Colon (tissue), 2 donors: ENCODE data around the gene LPA.
"Not testable (repeated sequence)": the region's sequence is repeated elsewhere in the genome, so short reads cannot be mapped to it uniquely, and the experiment has no call there.

Experiments used
- FAIRE-seq: peaks from 2 replicates; lab custom pipeline; 2012; peaks lifted over from hg19 to GRCh38; lab: Jason Lieb, UNC
- donor health status: control.
- donor health status: control.

LPA gene

DNA sequence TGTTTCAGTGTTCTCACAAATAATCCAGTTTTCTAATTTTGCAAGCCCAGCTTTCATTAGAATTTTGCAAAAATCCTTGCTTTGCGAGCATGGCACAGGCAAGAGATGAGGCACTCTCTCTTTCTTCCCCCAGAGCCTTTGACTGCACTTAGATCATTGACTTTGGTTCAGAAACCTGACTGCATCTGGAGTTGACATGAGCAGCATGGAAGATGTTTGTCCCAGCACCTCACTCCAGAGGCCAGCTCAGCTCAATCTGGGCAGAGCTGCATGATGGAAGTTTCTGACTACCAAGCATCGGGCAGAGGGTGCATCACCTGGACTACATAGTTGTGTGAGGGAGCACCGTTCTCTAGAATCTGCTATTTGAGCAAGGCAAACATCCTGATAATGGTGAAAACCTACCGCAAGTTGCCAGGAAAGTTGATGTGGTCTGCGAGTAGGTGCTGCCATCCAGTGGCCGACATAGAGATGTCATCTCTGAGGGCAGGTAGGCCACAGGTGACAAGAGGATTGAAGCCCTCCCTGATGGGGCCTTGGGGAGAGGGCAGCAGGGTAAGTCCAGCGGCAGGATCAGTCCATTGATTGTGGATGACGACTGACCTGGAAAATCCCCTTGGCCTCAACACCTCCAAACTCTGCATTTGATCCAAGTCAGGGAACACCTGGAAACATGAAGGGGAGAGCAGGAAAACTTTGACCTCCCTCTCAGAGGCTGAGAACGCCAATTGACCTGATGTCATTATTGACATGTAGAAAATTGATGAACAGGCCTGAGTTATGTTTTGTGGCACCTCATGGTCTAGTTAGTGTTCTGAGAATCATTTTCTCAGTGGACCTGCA, 3.8 kb upstream of the LPA start:
- FAIRE-seq: no peak

DNA sequence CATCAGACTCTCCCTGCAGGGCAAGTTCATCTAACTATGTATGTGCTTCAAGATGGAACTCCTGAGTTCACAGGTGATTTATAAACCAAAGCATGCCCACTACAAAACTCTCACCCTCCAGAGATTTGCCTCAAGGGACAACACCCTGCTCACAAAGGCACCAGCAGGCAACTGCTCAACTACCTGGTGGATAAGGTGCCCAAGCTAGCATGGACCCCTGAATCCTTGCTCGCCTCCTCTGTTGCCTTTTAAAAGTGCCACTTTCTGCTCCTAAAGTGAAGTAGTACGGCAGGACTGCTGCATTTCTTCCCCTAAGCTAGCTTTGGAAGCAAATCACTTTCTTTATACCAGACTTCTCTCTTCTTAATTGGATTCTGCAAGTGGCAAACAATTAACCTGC, 1.2 kb downstream of the LPA start:
- no peak for FAIRE-seq

DNA sequence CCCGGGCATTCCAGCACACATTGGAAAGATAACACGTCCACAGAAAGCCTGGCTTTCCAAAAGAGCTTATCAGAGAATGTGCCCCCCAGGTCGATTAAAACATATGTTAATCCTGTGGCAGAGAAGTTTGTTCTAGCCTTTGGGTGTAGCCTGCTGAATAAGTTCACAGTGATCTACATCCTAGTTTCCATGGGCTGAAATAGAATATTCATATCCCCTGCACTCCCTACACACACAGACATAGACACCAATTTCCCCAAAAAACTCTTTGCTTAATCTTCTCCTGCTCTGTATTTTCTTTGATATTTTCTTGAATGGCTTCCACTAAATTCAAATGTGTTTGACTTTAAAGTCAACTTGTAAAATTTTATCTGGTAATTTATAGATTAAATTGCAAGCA, 1.6 kb downstream of the LPA start:
- no peak for FAIRE-seq

DNA sequence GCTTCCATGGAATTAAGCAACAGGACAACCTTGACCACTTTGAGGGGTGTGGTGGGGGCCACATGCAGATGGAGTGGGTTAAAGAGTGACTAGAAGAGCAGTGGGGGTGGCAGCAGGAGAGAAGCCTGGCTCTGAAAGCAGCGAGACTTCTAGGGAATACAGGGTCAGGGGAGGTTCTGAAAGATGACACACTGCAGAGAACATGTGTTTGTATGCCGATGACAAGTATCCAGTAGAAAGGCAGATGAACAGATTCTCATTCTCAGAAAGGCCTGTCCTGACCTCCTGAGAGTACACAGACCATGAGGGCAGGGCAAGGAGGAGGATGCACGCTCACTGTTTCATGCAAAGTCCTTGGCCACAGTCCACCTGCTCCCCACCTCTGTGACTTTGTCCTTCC, 2.9 kb downstream of the LPA start:
- FAIRE-seq: no peak

DNA sequence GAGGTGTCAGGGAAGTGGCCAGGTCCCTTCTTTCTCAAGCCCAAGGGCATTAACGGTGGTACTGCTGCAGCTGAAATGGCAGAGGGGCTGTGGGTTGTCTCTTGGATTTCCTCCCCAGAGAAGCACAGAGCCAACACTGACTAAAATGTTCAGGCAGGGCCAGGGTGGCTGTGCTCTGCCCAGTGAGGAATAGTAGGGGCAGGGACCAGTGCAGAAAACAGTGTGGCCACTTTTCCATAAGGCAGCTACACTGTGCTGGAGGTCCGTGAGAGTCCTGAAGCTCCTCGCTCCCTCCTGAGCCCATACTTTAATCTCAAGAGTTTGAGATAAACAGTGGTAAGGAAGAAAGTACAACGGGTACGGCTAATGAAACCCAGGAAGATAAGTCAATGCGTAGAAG, 4.5 kb downstream of the LPA start:
- FAIRE-seq: no peak

DNA sequence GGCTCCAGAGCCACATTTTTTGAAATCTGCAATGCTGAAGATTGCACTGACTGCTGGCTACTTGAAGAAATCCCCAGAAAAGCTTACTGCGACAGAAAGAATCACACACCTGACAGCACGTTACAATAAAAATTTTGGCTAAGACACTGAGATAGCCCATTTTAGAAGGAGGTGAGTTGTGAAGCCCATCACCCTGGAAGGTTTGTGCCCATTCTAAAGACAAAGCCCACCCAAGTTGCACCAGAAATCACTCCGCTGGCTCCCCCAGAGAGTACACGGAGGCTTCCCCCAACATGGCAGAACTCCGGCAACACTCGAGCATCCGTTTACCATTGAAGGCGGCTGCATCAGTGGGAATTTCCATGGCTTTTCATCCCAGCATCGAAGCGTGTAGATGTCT, 29.4 kb downstream of the LPA start:
- no peak for FAIRE-seq

DNA sequence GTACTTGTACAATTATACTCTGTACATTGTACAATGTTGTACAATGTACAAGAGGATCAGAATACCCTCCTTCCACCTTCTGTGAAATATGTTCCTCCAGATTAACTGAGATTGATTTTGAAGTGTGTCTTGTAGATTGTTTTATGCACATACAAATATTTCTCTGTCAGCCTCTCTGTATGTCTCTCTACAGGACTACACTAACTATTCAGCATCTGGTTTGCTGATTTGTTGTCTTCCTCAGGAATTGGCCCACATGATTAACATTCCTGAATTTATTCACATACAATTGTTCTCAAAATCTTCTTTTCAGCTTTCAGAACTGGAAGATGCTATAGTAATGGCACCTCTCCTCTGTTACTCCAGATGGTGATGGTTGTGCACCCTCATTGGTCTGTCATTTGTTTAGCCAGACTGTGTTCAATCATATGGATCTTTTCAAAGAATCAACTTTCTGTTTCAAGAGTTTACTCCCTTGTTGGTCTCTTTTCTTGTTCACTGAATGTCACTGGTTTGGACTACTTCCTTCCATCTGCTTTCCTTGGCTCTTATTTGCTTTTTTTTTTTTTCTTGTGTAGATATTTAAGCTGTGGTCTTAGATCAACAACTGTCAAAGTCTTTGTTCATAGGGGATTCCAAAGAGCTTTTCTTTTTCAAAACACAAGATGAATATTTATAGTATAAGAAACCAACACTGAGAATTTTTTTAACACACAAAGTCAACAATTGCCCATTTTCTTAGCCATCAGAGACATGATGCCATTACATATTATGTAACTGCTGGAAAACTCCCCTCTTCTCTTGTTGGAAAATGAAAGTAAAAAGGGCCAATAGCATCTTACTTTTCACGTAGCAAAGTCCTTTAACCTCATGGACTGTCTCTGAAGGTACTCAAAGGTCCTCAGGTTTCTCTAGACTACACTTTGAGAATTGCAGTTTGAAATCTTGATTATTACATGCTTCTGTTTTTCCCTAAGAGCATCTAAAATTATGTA, 67.9 kb downstream of the LPA start:
- FAIRE-seq: no peak

DNA sequence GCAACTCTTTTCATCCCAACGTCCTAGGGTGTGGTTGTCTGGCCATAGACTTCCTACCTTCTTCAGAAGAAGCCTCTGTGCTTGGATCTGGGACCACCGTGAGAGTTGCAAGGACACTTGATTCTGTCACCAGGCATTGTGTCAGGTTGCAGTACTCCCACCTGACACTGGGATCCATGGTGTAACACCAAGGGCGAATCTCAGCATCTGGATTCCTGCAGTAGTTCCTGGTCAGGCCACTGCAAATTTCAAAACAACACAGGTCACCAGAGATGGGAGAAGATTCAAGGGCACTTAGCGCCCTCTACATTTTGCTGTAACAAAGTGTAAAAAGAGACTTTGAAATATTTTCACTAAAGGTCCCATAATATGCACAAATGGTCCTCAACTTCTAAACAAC, 68.8 kb downstream of the LPA start:
- not testable (repeated sequence) for FAIRE-seq

DNA sequence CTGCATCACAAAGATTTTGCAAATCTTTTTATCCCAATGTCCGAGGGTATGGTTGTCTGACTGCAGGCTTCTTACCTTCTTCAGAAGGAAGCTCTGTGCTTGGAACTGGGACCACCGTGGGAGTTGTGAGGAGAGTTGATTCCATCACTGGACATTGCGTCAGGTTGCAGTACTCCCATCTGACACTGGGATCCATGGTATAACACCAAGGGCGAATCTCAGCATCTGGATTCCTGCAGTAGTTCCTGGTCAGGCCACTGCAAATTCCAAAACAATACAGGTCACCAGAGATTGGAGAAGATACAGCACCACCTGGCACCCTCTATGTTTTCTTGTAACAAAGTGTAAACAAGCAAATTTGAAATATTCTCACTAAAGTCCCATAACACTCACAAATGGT, 77.7 kb downstream of the LPA start:
- no peak for FAIRE-seq

DNA sequence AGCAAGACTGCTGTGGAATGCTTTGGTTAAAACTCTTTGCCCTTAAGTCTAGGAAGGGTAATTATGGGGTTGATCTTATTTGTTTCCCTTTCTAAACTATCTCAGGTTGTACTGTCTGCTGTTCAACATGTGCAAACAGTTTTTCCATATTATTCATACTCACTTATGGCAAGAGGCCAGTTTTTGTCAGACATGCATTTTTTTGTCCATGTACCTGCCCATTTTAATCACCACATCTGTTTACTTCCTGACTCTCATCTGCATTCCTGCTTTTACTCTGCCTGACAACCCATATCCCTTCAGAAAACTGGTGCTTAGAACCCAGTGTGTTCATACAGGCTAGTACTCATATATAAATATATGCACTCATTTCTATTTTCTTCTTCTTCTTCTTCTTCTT, 80.3 kb downstream of the LPA start:
- FAIRE-seq: no peak

DNA sequence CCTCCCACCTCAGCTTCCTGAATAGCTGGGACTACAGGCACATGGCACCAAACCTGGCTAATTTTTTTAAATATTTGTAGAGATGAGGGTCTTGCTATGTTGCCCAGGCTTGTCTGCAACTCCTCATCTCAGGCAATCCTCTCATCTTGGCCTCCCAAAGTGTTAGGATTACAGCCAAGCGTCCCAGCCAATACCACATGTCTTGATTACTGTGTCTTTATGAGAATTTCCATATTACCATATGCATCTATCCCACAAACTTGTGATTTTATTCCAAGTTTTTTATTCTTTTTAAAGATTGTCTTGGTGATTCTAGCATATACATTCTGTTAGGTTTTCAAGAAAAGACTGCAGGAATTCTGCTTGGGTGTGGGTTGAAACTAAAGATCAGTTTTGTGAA, 82.7 kb downstream of the LPA start:
- FAIRE-seq: no peak

DNA sequence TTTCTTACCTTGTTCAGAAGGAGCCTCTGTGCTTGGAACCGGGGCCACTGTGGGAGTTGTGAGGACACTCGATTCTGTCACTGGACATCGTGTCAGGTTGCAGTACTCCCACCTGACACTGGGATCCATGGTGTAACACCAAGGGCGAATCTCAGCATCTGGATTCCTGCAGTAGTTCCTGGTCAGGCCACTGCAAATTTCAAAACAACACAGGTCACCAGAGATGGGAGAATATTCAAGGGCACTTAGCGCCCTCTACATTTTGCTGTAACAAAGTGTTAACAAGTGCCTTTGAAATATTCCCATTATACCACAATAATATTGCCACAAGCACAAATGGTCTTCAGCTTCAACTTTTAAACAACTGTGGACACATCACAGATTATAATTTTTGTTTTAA, 85.6 kb downstream of the LPA start:
- FAIRE-seq: not testable (repeated sequence)

DNA sequence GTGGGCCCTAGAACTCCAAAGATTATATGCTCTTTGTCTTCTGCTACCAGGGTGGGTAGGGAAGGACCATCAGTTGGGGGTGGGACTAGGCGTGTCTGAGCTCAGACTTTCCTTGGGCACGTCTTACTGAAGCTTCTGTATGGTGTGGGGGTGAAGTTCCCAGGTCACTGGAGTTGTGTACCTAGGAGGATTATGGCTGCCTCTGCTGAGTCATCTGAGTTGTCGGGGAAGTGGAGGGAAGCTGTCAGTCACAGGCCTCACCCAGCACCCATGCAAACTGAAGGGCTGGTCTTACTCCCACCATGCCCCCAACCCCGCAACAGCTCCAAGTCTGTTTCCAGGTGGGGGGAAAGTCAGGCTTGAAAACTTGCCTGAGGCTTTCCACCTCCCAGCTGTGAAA, 90.1 kb downstream of the LPA start:
- FAIRE-seq: no peak

DNA sequence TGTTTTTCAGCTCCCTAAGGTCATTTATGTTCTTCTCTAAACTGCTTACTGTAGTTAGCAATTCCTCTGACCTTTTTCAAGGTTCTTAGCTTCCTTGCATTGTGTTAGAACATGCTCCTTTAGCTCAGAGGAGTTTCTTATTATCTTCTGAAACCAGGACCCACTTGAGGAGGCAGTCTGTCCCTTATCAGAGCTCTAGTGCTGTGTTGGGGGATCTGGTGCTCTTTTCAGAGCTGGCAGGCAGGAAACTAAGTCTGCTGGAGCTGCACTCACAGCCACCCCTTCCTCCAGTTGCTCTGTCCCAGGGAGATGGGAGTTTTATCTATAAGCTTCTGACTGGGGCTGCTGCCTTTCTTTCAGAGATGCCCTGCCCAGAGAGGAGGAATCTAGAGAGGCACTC, 92.9 kb downstream of the LPA start:
- FAIRE-seq: not testable (repeated sequence)

DNA sequence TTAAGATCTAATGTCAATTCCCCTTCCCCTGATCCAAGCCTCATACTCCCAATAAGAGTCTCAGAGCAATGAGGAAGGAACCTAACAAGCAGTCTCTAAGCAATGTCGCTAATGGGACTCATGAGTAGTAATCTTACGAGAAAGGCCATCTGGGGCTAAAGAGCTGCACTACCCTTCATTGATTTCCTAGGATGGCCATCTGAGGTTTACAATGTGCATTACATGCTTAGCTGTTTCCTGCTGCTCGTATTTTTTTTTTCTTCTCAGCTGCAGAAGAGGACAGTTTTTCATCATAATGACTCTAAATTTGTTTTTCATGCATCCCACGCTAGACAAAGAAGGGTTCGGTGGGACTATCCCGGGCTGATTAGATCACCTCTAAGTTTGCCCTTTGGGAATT, 119.3 kb downstream of the LPA start:
- no peak for FAIRE-seq

DNA sequence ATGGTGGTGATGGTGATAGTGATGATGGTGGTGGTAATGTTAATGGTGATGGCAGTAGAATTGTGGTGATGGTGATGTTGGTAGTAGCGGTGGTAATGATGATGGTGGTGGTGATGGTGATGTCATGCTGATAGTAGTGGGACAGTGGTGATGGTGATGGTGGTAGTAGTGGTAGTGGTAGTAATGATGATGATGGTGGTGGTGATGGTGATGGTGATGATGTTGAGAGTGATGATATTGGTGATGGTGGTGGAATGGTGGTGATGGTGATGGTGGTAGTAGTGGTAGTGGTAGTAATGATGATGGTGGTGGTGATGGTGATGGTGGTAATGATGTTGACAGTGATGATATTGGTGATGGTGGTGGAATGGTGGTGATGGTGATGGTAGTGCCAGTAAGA, 128.8 kb downstream of the LPA start:
- no peak for FAIRE-seq

DNA sequence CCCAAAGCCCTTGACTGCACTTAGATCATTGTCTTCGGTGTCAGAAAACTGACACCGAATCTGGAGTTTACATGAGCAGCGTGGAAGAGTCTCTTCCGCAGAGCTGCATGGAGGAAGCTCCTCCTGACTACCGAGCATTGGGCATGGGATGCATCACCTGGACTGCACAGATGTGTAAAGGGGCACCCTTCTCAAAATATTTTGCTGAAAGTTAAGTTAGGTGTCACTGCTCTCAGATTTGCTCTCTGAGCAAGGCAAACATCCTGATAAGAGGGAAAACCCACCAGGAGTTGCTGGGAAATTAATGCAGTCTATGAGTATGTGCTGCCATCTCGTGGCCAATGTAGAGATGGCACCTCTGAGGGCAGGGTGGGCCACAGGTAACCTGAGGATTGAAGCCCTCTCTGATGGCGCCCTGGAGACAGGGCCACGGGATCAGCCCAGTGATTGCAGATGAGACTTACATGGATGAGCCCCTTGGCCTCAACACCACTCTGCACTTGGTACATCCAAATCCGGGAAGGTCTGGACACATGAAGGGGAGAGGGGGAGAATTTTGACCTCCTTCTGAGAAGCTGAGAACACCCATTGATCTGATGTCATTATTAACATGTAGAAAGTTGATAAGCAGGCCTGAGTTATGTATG, 129.9 kb downstream of the LPA start:
- no peak for FAIRE-seq

DNA sequence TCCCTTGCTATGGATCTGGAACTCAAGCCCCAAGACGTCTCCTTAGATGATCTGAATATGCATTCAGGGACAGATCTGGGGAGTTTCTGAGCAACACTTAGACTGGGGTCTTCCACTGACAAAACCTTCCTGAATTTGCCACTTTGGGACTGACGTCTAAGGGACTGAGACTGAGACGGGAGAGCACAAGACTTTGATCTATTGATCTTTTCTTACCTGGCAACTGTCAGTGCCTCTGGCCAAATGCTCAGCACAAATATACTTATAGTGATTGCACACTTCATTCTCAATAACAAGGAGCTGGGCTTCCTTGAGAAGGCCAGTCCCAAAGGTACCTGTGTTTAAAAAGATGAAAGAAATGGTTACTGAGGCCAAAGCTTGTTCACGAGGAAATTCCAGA, 131.8 kb downstream of the LPA start:
- no peak for FAIRE-seq

DNA sequence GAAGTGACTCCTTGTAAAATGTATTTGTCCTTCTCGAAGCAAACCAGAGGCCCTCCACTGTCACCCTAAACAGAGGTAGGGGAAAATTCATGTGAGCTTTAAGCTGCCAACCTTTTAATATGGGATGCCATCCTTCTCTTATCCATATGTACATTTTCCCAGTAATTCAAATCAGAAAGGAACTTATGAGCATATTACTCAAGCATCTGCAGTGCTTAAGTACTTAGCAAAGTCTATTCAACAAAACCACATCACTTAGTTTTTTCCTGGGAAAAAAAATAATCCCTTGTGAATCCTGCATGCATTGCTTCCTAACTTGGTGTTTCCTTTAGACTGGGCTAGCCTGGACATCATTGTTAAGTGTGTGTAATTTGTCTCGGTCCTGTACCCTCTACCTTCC, 132.2 kb downstream of the LPA start:
- FAIRE-seq: no peak

DNA sequence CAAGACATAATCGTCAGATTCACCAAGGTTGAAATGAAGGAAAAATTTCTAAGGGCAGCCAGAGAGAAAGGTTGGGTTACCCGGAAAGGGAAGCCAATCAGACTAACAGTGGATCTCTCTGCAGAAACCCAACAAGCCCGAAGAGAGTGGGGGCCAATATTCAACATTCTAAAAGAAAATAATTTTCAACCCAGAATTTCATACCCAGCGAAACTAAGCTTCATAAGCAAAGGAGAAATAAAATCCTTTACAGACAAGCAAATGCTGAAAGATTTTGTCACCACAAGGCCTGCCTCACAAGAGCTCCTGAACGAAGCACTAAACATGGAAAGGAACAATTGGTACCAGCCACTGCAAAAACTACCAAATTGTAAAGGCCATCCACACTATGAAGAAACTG, 134.6 kb downstream of the LPA start:
- FAIRE-seq: not testable (repeated sequence)

DNA sequence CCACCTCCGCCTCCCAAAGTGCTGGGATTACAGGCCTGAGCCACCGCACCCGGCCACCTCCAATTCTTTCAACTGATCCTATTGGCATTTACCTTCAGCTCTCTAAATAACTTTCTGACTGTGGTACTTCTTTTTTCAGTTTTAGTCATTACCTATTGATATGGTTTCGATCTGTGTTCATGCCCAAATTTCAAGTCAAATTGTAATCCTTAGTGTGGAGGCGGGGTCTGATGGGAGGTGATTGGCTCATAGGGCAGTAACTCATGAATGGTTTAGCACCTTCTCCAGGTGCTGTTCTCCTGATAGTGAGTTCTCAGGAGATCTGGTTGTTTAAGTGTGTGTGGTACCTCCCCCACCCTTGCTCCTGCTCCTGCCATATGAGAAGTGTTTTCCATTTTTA, 140.9 kb downstream of the LPA start:
- FAIRE-seq: no peak

DNA sequence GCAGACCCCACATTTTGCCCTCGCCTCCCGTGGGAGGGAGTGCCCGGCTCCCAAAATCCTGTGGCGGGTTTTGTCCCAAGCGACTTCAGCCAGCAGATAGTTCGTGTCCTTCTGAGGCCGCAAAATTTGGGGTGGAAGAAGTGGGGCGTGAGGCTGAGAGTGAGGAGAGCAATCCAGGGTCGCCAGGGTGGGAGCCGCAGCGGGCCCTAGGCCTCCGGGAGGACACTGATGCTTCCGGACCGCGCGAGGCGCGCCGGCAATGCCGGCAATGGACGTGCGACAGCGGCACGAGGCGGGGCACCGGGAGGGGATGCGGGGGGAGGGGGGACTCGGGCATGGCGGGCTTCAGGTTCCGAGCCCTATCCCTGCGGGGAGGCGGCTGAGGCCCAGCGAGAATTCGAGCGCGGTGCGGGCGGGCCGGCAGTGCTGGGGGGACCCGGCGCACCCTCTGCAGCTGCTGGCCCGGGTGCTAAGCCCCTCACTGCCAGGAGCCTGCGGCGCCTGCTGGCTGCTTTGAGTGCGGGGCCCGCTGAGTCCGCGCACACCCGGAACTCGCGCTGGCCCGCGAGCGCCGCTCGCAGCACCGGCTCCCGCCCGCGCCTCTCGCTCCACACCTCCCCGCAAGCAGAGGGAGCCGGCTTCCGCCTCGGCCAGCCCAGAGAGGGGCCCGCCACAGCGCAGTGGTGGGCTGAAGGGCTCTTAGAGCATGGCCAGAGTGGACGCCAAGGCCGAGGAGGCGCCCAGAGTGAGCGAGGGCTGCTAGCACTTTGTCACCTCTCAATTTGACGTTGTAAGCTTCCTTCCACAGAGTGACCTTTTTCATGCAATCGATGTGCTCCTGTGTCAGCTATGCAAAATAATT, 143.8 kb downstream of the LPA start:
- no peak for FAIRE-seq
